ENCODE data around the gene BRD4. TPM values are rescaled to one million over a fixed set of nuclear protein-coding genes. Genes with fewer than 3 reads are reported as not detected.
"Not testable (repeated sequence)": the region's sequence is repeated elsewhere in the genome, so short reads cannot be mapped to it uniquely, and the experiment has no call there.

The BRD4 gene
- total RNA-seq, 2 experiments from 2014 or later, result 106 to 126 TPM

- H3K4me3 Mint-ChIP-seq; H3K9me3 Mint-ChIP-seq (ENCODE audit: low read depth); H3K27me3 Mint-ChIP-seq; DNase-seq; intact Hi-C loops (cut with DNase I, micrococcal nuclease); H3K27ac Mint-ChIP-seq; H3K4me1 Mint-ChIP-seq: not testable (repeated sequence)
- ATAC-seq, result peak; percentile 53
- ChIA-PET POLR2A (interaction anchor here (0.6 kb wide), 1 partner anchor 710 kb away, joined by 3 read pairs; no protein-coding TSS in a partner anchor), CTCF (interaction anchor here (0.6 to 0.8 kb wide), 3 partner anchors 29 to 1107 kb away, joined by 3 to 6 read pairs (median 3); no protein-coding TSS in a partner anchor)
- H3K36me3 Mint-ChIP-seq (ENCODE audit: low read depth), result peaks cover 56% of the 10 kb centered on the region
These were observed 27.7 kb upstream of the BRD4 start for GRCh38 chr19:15360015-15360414.

- ATAC-seq (no peak), DNase-seq (no peak)
- Mint-ChIP-seq H3K4me1 (no peaks in the 10 kb centered on the region), H3K4me3 (no peak overlapping the region), H3K9me3 (ENCODE audit: low read depth) (no peaks in the 10 kb centered on the region), H3K27me3 (no peaks in the 10 kb centered on the region), H3K27ac (peak overlapping the region; percentile 63), H3K36me3 (ENCODE audit: low read depth) (peaks cover 62% of the 10 kb centered on the region)
- intact Hi-C loops (cut with DNase I, micrococcal nuclease), result no loop called here
- POLR2A ChIA-PET, result interaction anchor here (0.6 to 1.2 kb wide), 3 partner anchors 19 to 493 kb away, joined by 3 to 4 read pairs (median 3); no protein-coding TSS in a partner anchor
- CTCF ChIA-PET, result interaction anchor here (0.6 kb wide), 1 partner anchor 108 kb away, joined by 3 read pairs; no protein-coding TSS in a partner anchor
These were observed 26.6 kb upstream of the BRD4 start for GRCh38 chr19:15358918-15359317.

DNA sequence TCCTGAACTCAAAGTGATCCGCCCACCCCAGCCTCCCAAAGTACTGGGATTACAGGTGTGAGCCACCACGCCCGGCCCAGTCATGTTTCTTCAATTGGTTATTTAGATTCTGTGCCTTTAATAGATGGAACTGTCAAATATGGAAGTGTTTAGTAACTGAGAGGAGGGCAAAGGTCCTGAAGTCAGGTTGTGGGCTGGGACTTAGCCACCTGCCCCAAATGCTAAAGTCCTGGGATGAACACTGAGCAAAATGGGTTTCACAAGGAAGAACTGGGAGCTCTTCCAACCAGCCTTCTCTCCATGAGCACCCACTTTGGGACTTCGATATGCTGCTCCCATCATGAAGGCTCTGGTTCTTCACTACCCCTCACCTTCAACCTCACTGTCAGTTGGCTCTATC lies 25.6 kb upstream of the BRD4 start:
- Mint-ChIP-seq H3K9me3 (ENCODE audit: low read depth) (no peaks in the 10 kb centered on the region), H3K27ac (peak overlapping the region; percentile 3), H3K4me1 (no peaks in the 10 kb centered on the region), H3K27me3 (no peaks in the 10 kb centered on the region), H3K36me3 (ENCODE audit: low read depth) (peaks cover 61% of the 10 kb centered on the region), H3K4me3 (no peak overlapping the region)
- ATAC-seq, result no peak
- intact Hi-C loops (cut with DNase I, micrococcal nuclease), result no loop called here
- no peak for DNase-seq
- POLR2A ChIA-PET, result interaction anchor here (0.6 kb wide), 2 partner anchors 10 to 24 kb away, joined by 3 read pairs; no protein-coding TSS in a partner anchor
- CTCF ChIA-PET, result interaction anchor here (0.6 to 0.9 kb wide), 2 partner anchors 153 to 203 kb away, joined by 3 read pairs; no protein-coding TSS in a partner anchor

DNA sequence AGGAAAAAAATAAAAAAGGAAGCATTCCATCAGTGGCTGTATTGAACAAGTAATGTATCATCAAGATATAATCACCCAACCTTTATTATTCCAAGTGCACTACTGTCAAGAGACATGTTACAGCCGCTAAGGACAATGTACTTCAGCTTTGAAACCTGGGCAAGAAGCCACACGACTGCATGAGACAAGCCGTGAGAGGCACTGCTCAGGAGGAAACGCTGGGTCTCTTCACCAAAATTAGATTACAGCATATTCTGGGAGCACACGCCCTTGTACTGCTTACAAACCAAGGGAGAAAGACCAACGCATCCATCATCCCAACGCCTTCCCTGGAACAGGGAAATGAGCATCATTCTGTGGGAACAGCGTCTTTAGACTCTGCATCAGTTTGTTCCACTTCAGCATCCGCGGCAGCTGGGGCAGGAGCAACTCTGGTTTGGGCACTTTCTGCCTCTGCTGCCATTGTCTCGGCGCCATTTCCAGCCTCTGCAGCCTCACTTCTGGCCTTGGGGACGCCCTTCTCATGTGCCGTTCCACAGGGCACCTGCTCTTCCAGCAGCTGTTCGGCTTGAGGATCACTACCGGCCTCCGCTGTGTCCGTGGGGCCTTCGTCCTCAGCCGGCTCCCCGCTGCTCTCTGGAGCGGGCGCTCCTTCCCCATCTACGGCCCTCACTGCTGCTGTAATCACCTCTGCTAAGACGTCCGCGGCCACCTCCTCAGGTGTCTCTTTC lies 22.4 kb upstream of the BRD4 start:
- H3K27ac Mint-ChIP-seq, result no peak overlapping the region
- peaks cover 44% of the 10 kb centered on the region for H3K36me3 Mint-ChIP-seq (ENCODE audit: low read depth)
- ATAC-seq (no peak), DNase-seq (no peak)
- intact Hi-C loops (cut with DNase I, micrococcal nuclease), result no loop called here
- CTCF ChIA-PET, result no interaction called here
- H3K4me3 Mint-ChIP-seq, result no peak overlapping the region
- no peaks in the 10 kb centered on the region for H3K27me3 Mint-ChIP-seq
- POLR2A ChIA-PET, result interaction anchor here (0.6 kb wide), 1 partner anchor 21 kb away, joined by 4 read pairs; no protein-coding TSS in a partner anchor
- H3K4me1 Mint-ChIP-seq, result no peaks in the 10 kb centered on the region
- no peaks in the 10 kb centered on the region for H3K9me3 Mint-ChIP-seq (ENCODE audit: low read depth)

DNA sequence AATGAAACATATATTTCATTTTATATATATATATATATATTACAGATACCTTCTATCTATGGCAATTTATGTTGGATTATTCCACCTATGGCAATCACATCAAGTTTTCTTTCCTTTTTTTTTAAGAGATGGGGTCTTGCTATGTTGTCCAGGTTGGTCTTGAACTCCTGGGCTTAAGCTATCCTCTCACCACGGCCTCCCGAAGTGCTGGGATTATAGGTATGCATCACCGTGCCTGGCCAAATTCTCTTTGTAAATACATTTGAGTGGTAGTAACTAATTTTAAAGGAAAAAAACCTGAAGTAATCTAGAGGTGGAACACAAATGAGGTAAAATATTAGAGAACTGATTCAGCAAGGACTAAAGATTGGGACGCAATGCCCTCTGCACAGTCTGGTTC lies 21.6 kb upstream of the BRD4 start:
- no peak overlapping the region for H3K4me3 Mint-ChIP-seq
- ChIA-PET CTCF (interaction anchor here (0.5 kb wide), 1 partner anchor 113 kb away, joined by 4 read pairs; no protein-coding TSS in a partner anchor), POLR2A (interaction anchor here (0.6 kb wide), 1 partner anchor 20 kb away, joined by 4 read pairs; no protein-coding TSS in a partner anchor)
- no peaks in the 10 kb centered on the region for H3K9me3 Mint-ChIP-seq (ENCODE audit: low read depth)
- intact Hi-C loops (cut with DNase I, micrococcal nuclease), result no loop called here
- H3K4me1 Mint-ChIP-seq, result no peaks in the 10 kb centered on the region
- H3K27ac Mint-ChIP-seq, result peak overlapping the region; percentile 17
- H3K27me3 Mint-ChIP-seq, result no peaks in the 10 kb centered on the region
- DNase-seq (no peak), ATAC-seq (no peak)
- peaks cover 38% of the 10 kb centered on the region for H3K36me3 Mint-ChIP-seq (ENCODE audit: low read depth)

DNA sequence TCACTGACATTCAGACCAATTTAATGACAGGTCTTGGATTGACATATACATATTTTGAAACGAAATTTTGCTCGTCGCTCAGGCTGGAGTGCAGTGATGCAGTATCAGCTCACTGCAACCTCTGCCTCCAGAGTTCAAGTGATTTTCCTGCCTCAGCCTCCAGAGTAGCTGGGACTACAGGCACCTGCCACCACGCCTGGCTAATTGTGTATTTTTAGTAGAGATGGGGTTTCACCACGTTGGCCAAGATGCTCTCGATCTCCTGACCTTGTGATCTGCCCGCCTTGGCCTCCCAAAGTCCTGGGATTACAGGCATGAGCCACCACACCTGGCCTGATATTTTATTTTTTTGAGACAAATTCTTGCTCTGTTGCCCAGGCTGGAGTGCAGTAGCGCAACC lies 20.2 kb upstream of the BRD4 start:
- H3K27ac Mint-ChIP-seq, result not testable (repeated sequence)

DNA sequence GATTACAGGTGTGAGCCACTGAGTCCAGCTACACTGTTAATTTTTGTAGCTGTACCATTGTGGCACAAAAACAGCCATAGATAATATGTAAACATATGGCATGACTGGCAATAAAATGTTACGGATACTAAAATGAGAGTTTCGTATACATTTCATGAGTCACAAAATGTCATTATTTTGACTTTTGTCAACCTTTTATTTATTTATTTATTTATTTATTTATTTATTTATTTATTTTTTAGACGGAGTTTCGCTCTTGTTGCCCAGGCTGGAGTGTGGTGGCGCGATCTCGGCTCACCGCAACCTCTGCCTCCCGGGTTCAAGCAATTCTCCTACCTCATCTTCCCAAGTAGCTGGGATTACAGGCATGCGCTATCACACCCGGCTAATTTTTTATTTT lies 9.0 kb upstream of the BRD4 start:
- ATAC-seq; intact Hi-C loops (cut with DNase I, micrococcal nuclease); DNase-seq; H3K27ac Mint-ChIP-seq; H3K9me3 Mint-ChIP-seq (ENCODE audit: low read depth); H3K27me3 Mint-ChIP-seq; H3K36me3 Mint-ChIP-seq (ENCODE audit: low read depth); H3K4me1 Mint-ChIP-seq; POLR2A ChIA-PET; H3K4me3 Mint-ChIP-seq; CTCF ChIA-PET: not testable (repeated sequence)

More for the DNA sequence above, 20.2 kb upstream of the BRD4 start:
- H3K27me3 Mint-ChIP-seq; intact Hi-C loops (cut with DNase I, micrococcal nuclease); DNase-seq; H3K9me3 Mint-ChIP-seq (ENCODE audit: low read depth); ATAC-seq; H3K4me1 Mint-ChIP-seq; H3K4me3 Mint-ChIP-seq: not testable (repeated sequence)
- CTCF ChIA-PET, result interaction anchor here (0.6 to 1.1 kb wide), 2 partner anchors 26 to 250 kb away, joined by 3 to 6 read pairs; no protein-coding TSS in a partner anchor
- POLR2A ChIA-PET, result interaction anchor here (1.6 kb wide), 1 partner anchor 19 kb away, joined by 8 read pairs; no protein-coding TSS in a partner anchor
- H3K36me3 Mint-ChIP-seq (ENCODE audit: low read depth), result peaks cover 26% of the 10 kb centered on the region

GRCh38 chr19:15340086-15340485 lies 7.7 kb upstream of the BRD4 start:
- CTCF ChIA-PET, result interaction anchor here (1.5 kb wide), 1 partner anchor 10 kb away, joined by 3 read pairs; no protein-coding TSS in a partner anchor
- ATAC-seq, result no peak
- peaks cover 8% of the 10 kb centered on the region for H3K36me3 Mint-ChIP-seq (ENCODE audit: low read depth)
- no peaks in the 10 kb centered on the region for H3K4me1 Mint-ChIP-seq
- no peaks in the 10 kb centered on the region for H3K9me3 Mint-ChIP-seq (ENCODE audit: low read depth)
- no peak overlapping the region for H3K4me3 Mint-ChIP-seq
- intact Hi-C loops (cut with DNase I, micrococcal nuclease), result no loop called here
- no peak overlapping the region for H3K27ac Mint-ChIP-seq
- DNase-seq, result no peak
- no peaks in the 10 kb centered on the region for H3K27me3 Mint-ChIP-seq
- POLR2A ChIA-PET, result no interaction called here

DNA sequence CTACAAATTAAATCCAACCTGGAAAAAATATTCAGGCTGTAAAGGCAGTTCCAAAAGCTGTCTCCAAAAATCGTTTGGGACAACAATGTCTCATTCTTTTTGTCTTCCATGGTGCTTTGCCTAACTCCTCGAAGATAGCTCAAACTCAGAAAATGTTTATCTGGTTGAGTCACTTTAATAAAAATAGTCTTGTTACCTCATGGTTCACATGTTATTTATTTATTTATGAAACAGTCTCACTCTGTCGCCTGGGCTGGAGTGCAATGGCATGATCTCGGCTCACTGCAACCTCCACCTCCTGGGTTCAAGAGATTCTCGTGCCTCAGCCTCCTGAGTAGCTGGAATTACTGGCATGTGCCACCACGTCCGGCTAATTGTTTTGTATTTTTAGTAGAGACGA lies 4.9 kb upstream of the BRD4 start:
- ChIA-PET CTCF (no interaction called here), POLR2A (interaction anchor here (0.7 kb wide), 1 partner anchor 239 kb away, joined by 9 read pairs; no protein-coding TSS in a partner anchor)
- ATAC-seq, result no peak
- no peak for DNase-seq
- no peak overlapping the region for H3K27ac Mint-ChIP-seq
- H3K27me3 Mint-ChIP-seq, result no peaks in the 10 kb centered on the region
- peaks cover 4% of the 10 kb centered on the region for H3K36me3 Mint-ChIP-seq (ENCODE audit: low read depth)
- no peak overlapping the region for H3K4me3 Mint-ChIP-seq
- no peaks in the 10 kb centered on the region for H3K9me3 Mint-ChIP-seq (ENCODE audit: low read depth)
- peaks cover 7% of the 10 kb centered on the region for H3K4me1 Mint-ChIP-seq
- intact Hi-C loops (cut with DNase I, micrococcal nuclease), result no loop called here

DNA sequence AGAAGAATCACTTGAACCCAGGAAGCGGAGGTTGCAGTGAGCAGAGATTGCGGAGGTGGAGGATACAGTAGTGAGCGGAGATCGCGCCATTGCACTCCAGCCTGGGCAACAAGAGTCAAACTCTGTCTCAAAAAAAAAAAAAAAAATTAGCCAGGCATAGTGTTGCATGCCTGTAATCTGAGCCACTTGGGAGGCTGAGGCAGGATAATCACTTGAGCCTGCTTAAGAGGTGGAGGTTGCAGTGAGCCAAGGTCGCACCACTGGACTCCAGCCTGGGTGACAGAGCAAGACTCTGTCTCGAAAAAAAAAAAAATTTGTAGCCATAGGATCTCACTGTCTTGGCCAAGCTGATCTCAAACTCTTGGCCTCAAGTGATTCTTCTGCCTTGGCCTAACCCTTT lies 3.7 kb upstream of the BRD4 start:
- CTCF ChIA-PET; H3K27ac Mint-ChIP-seq; H3K36me3 Mint-ChIP-seq (ENCODE audit: low read depth); ATAC-seq; H3K4me3 Mint-ChIP-seq; H3K27me3 Mint-ChIP-seq; H3K4me1 Mint-ChIP-seq; H3K9me3 Mint-ChIP-seq (ENCODE audit: low read depth); intact Hi-C loops (cut with DNase I, micrococcal nuclease); DNase-seq: not testable (repeated sequence)
- POLR2A ChIA-PET, result interaction anchor here (0.6 kb wide), 1 partner anchor 25 kb away, joined by 4 read pairs; no protein-coding TSS in a partner anchor

DNA sequence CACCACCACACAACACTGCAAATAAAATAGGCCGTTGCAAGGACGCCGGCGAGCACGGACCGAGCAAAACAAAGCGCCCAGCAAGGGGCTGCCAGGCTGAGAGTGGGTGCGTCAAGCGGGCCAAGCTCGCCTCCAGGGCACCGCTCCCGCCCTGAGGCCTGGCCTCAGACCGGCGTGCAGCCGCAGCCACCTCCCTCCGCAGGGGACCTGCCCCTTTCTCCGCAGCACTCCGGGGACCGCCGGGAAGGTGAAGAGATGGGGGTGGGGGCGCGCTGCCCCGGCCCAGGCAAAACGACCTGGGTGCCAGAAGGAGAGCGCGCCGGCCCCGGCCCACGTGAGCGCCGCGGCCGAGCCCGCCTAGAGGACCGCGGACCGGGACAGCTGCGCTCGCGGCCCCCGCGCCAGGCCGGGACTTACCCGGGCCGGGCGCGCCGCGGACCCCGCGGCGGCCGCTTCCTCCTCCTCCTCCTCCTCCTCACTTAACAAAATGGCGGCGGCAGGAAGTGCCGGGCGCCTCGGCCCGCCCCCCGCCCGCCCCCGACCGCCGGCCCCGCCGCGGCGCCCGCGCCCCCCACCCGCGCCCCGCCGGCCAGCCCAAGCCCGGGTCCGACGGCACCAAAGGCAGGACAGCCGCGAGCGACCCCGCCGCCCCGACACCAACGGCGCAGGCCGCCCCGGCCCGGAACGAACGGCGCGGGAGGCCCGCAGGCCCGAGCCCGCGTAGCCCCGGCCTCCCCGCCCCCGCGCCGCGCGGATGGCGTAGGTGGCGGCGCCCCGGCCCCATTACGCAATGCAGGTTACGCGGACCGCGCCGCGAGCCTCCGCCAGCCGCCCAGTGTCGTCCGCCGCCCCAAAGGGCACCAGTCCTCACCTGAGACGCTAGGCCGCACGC lies 674 bp downstream of the BRD4 start:
- Mint-ChIP-seq H3K27me3 (no peaks in the 10 kb centered on the region), H3K4me3 (peak overlapping the region; percentile 94), H3K27ac (peak overlapping the region; percentile 96), H3K36me3 (ENCODE audit: low read depth) (peaks cover 31% of the 10 kb centered on the region), H3K9me3 (ENCODE audit: low read depth) (no peaks in the 10 kb centered on the region), H3K4me1 (peaks cover 46% of the 10 kb centered on the region)
- ATAC-seq, result peak; percentile 48
- ChIA-PET POLR2A (interaction anchor here (0.8 to 3.1 kb wide), 3 partner anchors 23 to 47 kb away, joined by 3 to 34 read pairs (median 5); partner anchors contain the start of gene AKAP8), CTCF (no interaction called here)
- intact Hi-C loops (cut with DNase I, micrococcal nuclease), result loop anchor here (1.0 to 5.0 kb wide), 15 partner anchors 27 to 506 kb away; partner anchors contain the start of genes AKAP8 (in 2 of the 2) and AKAP8L (in 1 of the 2)
- DNase-seq, result peak; percentile 76

Data from activated CD4-positive, alpha-beta T cell treated with anti-CD3 and anti-CD28 coated beads for 36 hours (primary cell).